Measurements from ENCODE around the gene CCSER2.

Gene CCSER2

DNA sequence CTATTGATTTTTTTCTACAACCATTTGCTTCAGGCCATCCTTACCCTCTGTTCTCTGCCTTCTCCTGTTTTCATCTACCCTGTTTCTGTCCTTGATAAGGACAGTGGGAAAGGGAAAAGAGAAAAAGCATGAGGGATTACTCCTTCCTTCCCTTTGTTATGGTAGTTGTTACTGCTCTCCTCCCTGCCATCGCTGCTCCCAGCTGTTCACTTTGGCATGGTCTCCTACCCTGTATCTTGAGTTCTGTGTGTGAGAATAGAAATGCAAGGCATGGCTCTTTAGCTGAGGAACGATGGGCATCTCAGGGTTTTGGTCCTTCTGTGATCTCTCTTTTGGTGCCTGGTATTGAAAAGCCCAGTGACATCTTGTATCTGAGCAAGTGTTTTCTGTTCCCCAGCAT, 6.4 kb downstream of the CCSER2 start:
- Mint-ChIP-seq H3K36me3 (ENCODE audit: low read depth) (no peaks in the 10 kb centered on the region), H3K4me1 (peaks cover 42% of the 10 kb centered on the region), H3K4me3 (no peak overlapping the region), H3K27ac (peak overlapping the region in 1 of 3 experiments; percentile 29), H3K9me3 (no peaks in the 10 kb centered on the region), H3K27me3 (ENCODE audit: low read depth) (no peaks in the 10 kb centered on the region)
- TF ChIP-seq, protein P1, sequence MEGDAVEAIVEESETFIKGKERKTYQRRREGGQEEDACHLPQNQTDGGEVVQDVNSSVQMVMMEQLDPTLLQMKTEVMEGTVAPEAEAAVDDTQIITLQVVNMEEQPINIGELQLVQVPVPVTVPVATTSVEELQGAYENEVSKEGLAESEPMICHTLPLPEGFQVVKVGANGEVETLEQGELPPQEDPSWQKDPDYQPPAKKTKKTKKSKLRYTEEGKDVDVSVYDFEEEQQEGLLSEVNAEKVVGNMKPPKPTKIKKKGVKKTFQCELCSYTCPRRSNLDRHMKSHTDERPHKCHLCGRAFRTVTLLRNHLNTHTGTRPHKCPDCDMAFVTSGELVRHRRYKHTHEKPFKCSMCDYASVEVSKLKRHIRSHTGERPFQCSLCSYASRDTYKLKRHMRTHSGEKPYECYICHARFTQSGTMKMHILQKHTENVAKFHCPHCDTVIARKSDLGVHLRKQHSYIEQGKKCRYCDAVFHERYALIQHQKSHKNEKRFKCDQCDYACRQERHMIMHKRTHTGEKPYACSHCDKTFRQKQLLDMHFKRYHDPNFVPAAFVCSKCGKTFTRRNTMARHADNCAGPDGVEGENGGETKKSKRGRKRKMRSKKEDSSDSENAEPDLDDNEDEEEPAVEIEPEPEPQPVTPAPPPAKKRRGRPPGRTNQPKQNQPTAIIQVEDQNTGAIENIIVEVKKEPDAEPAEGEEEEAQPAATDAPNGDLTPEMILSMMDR (IDR thresholded peaks at IDR 0.05; ENCODE audit: unreplicated experiment in 3 of 3): no peak

DNA sequence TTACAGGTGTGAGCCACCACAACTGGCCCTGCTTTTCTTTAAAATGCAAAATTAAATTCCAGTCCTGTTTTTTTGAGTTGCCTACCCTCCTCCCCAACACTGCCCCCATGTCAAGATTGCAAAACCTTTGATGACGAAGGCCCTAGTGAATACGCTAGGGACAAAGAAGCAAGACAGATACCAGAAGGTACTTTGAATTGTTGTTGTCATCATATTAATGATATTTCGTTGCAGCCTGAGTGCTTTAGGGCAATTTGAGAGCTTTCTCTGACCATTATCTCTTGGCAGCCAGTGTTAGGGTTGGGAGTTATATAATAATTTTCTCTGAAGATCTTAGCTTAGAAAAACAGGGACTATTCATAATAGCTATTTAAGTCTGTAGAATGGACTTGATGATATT, 7.1 kb downstream of the CCSER2 start:
- Mint-ChIP-seq H3K4me3 (no peak overlapping the region), H3K4me1 (peaks cover 35% of the 10 kb centered on the region), H3K9me3 (no peaks in the 10 kb centered on the region), H3K27me3 (ENCODE audit: low read depth) (no peaks in the 10 kb centered on the region), H3K36me3 (ENCODE audit: low read depth) (peaks cover 4% of the 10 kb centered on the region), H3K27ac (no peak overlapping the region)
- TF ChIP-seq, protein P1 (IDR thresholded peaks at IDR 0.05; ENCODE audit: unreplicated experiment in 3 of 3): no peak

DNA sequence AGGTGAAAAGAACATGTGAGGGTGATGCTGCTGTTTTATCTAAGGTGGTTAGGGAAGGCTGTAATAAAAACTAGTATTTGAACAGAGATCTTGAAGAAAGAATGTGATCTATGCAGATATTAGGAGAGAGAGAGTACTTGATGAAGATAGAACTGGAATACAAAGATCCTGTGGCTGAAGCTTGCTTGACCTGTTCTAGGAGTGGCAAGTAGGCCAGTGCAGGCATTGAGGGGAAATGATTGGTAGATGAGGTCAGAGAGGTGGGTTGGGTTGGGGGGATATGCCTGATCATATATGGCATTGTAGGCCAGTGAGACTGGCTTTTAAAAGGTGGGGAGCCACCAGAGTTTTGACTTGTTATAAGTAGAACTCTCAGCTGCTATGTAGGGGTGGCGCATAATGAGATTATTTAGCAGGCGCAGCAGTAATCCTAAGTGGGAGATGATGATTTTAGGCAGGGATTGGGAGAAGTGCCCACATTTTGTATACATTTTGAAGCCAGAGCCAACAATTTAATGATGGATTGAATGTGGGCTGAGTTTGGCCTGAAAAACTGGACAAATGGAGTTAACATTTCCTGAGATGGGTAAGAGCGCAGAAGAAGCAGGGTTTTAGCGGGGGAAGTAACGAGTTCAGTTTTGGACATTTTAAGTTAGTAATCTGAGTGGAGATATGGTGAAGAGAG, 8.2 kb downstream of the CCSER2 start:
- Mint-ChIP-seq H3K36me3 (ENCODE audit: low read depth) (peaks cover 6% of the 10 kb centered on the region), H3K27me3 (ENCODE audit: low read depth) (no peaks in the 10 kb centered on the region), H3K9me3 (no peaks in the 10 kb centered on the region), H3K27ac (no peak overlapping the region), H3K4me3 (no peak overlapping the region), H3K4me1 (peaks cover 24% of the 10 kb centered on the region)
- TF ChIP-seq, protein P1 (IDR thresholded peaks at IDR 0.05; ENCODE audit: unreplicated experiment in 3 of 3): no peak

DNA sequence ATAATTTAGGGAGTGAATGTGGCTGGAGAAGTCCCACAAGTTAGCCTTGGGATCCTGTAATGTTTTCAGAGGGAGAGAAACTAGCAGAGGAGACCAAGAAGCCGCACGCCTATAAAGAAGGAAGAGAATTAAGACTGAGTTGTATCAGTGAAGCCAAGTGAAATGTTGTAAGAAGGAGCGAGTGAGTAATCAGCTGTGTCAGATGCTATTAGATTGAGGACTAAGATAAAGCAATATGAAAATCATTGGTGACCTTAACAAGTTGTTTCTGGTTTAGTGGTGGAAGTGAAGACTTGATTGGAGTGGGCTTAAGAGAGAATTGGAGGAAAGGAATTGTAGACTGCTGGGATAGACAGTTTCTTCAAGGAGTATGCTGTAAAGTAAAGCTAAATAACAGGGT, 8.8 kb downstream of the CCSER2 start:
- H3K4me3 Mint-ChIP-seq: no peak overlapping the region
- no peaks in the 10 kb centered on the region for H3K27me3 Mint-ChIP-seq (ENCODE audit: low read depth)
- peaks cover 21% of the 10 kb centered on the region for H3K4me1 Mint-ChIP-seq
- TF ChIP-seq, protein P1 (IDR thresholded peaks at IDR 0.05; ENCODE audit: unreplicated experiment in 3 of 3): no peak
- H3K9me3 Mint-ChIP-seq: no peaks in the 10 kb centered on the region
- H3K27ac Mint-ChIP-seq: no peak overlapping the region
- H3K36me3 Mint-ChIP-seq (ENCODE audit: low read depth): peaks cover 6% of the 10 kb centered on the region

DNA sequence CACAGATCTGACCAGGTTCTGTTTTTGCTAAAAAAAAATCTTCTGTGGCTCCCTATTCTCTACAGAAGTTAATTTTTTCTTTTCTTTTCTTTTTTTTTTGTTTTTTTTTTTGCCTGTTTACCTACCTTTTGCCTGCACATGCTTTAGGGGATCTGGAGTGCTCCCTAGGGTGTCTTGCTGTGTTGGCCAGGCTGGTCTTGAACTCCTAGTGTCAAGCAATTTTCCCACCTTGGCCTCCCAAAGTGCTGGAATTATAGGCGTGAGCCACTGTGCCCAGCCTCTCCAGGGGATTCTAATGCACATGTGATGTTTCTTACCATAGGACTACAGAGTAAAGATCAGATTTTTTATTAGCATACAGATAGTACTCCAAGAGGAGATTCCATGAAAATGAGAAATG, 10.6 kb downstream of the CCSER2 start:
- Mint-ChIP-seq H3K4me1 (peaks cover 23% of the 10 kb centered on the region), H3K27me3 (ENCODE audit: low read depth) (no peaks in the 10 kb centered on the region), H3K9me3 (no peaks in the 10 kb centered on the region), H3K4me3 (no peak overlapping the region), H3K36me3 (ENCODE audit: low read depth) (peaks cover 11% of the 10 kb centered on the region), H3K27ac (no peak overlapping the region)
- TF ChIP-seq, protein P1 (IDR thresholded peaks at IDR 0.05; ENCODE audit: unreplicated experiment in 3 of 3): no peak

DNA sequence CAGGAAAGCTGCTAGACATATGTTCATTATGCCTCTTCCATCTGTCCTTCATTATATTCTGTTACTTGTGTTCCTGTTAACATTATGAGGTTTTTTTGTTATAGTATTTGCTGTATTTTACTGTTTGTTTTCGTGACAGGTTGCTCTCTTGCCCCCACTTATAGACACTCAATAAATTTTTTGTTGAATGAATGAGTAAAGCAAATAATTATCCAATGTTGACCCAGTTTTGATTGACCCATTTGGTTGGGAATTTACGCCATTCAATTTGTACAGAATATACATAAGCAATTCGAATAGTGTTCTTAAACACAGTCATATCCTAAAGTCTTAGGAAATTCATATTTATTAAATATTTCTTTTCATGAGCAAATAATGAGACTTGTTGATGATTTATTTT, 11.8 kb downstream of the CCSER2 start:
- peaks cover 3% of the 10 kb centered on the region for H3K9me3 Mint-ChIP-seq
- no peaks in the 10 kb centered on the region for H3K27me3 Mint-ChIP-seq (ENCODE audit: low read depth)
- H3K4me3 Mint-ChIP-seq: no peak overlapping the region
- peaks cover 15% of the 10 kb centered on the region for H3K4me1 Mint-ChIP-seq
- H3K36me3 Mint-ChIP-seq (ENCODE audit: low read depth): peaks cover 20% of the 10 kb centered on the region
- TF ChIP-seq, protein P1 (IDR thresholded peaks at IDR 0.05; ENCODE audit: unreplicated experiment in 3 of 3): no peak
- no peak overlapping the region for H3K27ac Mint-ChIP-seq
